Endometrial microvascular endothelial cells (primary cell): Measurements from ENCODE around the gene TARDBP. TPM values are rescaled to one million over a fixed set of nuclear protein-coding genes. Genes with fewer than 3 reads are reported as not detected.
"Not testable (repeated sequence)": the region's sequence is repeated elsewhere in the genome, so short reads cannot be mapped to it uniquely, and the experiment has no call there.

Experiments used
- in situ Hi-C: cut with HindIII; loops from 2 replicates; pipeline ENCODE4 v1.10.0; 2017; ENCODE audit warnings: low sequenced_read_pairs, low pct_unique_long_range_greater_than_20kb; ENCODE audit errors: inconsistent ontology term
- total RNA-seq: library from RNA; depleted of rRNA; stranded (reverse); fragments of >200 nt; gene quantifications from one replicate; pipeline ENCODE4 v1.2.3, GENCODE V29; 2015; ENCODE audit errors: inconsistent ontology term

Gene TARDBP
- total RNA-seq, 1 donor from 2014 or later: 114 TPM

GRCh38 chr1:11071463-11072215 is 59.2 kb downstream of the TARDBP start:
- in situ Hi-C loops: no loop called here

GRCh38 chr1:11072216-11072917 is 59.9 kb downstream of the TARDBP start:
- in situ Hi-C loops: no loop called here

GRCh38 chr1:11073398-11073797 is 60.9 kb downstream of the TARDBP start:
- in situ Hi-C loops: not testable (repeated sequence)

Other genes starting within 250 kb of the TARDBP start
- 8.5 TPM for gene CASZ1, start 216.0 kb upstream of the TARDBP start, total RNA-seq
- gene MASP2, start 34.6 kb downstream of the TARDBP start, total RNA-seq: not detected
- gene SRM, start 47.4 kb downstream of the TARDBP start, total RNA-seq: 105 TPM
- 91.4 TPM for gene EXOSC10, start 87.2 kb downstream of the TARDBP start, total RNA-seq
- gene ANGPTL7, start 176.7 kb downstream of the TARDBP start, total RNA-seq: not detected
- gene MTOR, start 249.9 kb downstream of the TARDBP start, total RNA-seq: 49.7 TPM